HG02970 (cell line): Measurements from ENCODE around the gene SPIRE2.
"Not testable (repeated sequence)": the region's sequence is repeated elsewhere in the genome, so short reads cannot be mapped to it uniquely, and the experiment has no call there.

ENCODE experiments used
- ATAC-seq: cut with Tn5 transposase; IDR thresholded peaks from one replicate; pipeline ENCODE4 v1.9.1; 2021; ENCODE audit warnings: mild to moderate bottlenecking, moderate library complexity, moderate number of reproducible peaks; ENCODE audit not compliant: unreplicated experiment, low FRiP score

SPIRE2 gene

DNA sequence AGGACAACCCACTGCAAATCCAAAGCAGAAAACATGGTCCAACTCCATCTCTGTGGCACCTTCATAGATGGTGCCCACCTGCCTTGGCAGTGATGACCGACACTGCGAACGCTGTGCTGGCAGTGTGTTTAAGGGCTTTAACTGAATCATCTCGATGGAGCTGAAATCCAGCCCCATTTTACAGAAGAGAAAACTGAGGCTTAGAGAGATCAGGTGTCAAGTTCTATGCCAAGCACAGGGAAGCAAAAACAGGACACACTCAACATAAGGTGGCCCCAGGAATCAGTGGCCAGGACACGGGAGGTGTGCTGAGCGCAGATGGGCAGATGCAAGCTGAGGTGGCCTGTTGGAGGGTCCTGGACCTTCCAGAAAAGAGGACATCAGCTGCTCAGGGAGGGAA lies 34.5 kb downstream of the SPIRE2 start:
- no peak for ATAC-seq

- peak; percentile 57 for ATAC-seq
Observed at GRCh38 chr16:89863741-89864526, 35.7 kb downstream of the SPIRE2 start.

GRCh38 chr16:89864527-89864820 lies 36.2 kb downstream of the SPIRE2 start:
- peak; percentile 18 for ATAC-seq

DNA sequence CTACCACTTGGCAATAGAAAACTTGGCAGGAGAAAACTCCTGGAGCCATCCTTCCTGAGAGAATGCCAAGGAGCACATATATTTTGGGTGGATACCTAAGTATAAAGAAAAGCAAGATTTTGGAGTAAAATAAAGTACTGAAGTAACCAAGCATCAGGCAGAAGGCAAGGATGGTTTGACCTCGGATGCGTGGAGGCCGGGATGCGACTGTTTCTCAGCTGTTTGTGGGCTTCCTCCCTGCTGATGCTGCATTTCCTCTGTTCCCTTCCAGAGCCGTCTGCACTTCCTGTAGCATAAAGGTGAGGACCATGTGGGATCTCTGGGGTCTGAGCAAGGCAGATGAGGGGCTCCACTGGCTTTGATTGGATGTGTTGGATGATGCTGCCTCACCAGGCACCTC lies 39.6 kb downstream of the SPIRE2 start:
- no peak for ATAC-seq

GRCh38 chr16:89869911-89870310 lies 41.6 kb downstream of the SPIRE2 start:
- no peak for ATAC-seq

GRCh38 chr16:89870440-89870839 lies 42.2 kb downstream of the SPIRE2 start:
- no peak for ATAC-seq

- ATAC-seq, result no peak
Observed at GRCh38 chr16:89871895-89872294, 43.6 kb downstream of the SPIRE2 start.

DNA sequence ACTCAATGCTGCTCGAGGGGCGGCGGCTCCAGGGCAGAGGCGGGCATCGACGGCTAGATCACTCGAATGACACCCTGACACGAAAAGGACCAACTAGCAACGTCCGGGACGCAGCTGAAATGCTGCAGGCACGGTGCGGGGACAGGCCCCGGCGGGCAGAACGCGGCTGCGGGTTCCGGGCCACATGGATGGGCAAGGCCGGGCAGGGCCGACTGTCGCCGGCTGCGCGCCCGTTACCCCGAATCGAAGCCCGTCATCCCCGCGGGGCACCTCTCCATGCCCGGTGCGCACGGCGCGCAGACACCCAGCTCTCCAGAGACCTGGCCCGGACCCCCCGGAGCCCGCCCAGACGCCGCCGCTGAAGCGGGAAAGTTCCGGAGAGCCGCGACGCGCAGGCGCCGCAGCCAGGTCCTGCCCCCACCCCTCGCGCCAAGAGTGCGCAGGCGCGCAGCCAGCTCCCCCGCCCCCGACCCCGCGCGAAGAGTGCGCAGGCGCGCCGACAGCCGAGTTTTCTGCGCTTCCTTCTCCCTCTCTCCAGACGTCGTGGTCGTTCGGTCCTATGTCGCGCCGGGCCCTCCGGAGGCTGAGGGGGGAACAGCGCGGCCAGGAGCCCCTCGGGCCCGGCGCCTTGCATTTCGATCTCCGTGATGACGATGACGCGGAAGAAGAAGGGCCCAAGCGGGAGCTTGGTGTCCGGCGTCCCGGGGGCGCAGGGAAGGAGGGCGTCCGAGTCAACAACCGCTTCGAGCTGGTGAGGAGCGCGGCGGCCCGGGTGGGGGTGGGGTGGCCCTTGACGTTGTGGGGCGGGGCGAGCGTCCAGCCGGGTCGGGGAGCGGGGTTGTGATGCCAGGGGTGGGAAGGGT lies 45.1 kb downstream of the SPIRE2 start, which contains the start of gene TCF25:
Gene TCF25 (plus strand): TSS at position 484 of the 863 bp plus-strand sequence. CDS start 76 bp downstream, at position 560.
- peak; percentile 39 for ATAC-seq

GRCh38 chr16:89873972-89874689 lies 45.9 kb downstream of the SPIRE2 start:
- peak; percentile 76 for ATAC-seq

- ATAC-seq, result not testable (repeated sequence)
Observed at GRCh38 chr16:89879123-89879522, 50.8 kb downstream of the SPIRE2 start.

DNA sequence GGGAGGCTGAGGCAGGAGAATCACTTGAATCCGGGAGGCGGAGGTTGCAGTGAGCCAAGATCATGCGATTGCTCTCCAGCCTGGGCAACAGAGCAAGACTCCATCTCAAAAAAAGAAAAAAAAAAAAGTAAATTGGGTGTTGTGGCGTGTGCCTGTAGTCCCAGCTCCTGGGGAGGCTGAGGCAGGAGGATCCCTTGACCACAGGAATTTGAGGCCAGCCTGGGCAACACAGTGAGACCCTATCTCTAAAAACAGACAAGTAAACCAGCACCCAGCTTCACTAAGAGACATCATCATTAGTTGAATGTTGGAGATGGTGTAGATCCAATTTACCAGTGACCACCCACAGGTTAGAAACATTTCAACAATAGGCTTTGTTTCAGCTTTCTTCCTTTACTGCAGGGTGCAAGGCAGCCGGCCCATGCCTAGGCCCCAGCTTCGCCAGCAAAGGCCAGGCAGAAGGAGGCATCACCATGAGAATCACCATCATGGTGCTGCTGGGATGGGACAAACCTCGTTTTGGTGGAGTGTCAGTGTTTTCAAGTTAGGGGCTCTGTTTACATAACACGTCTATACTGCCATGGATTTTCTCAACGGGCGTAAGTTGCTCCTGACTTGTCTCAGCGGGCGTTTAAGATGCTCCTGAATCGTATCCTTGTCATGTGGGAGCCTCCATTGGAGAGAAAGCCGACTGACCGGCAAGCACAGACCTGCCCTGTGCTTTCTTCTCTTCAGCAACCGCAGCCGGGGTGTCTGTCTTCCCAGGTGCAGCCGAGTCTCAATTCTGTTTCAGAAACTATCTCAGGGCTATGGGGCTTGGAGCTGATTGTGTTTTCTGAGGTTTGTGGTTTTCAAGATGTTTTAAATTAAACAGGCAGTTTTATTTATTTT lies 52.4 kb downstream of the SPIRE2 start:
- no peak for ATAC-seq

- ATAC-seq, result no peak
Observed at GRCh38 chr16:89881368-89881730, 53.1 kb downstream of the SPIRE2 start.

- no peak for ATAC-seq
Observed at GRCh38 chr16:89883346-89884040, 55.2 kb downstream of the SPIRE2 start.

DNA sequence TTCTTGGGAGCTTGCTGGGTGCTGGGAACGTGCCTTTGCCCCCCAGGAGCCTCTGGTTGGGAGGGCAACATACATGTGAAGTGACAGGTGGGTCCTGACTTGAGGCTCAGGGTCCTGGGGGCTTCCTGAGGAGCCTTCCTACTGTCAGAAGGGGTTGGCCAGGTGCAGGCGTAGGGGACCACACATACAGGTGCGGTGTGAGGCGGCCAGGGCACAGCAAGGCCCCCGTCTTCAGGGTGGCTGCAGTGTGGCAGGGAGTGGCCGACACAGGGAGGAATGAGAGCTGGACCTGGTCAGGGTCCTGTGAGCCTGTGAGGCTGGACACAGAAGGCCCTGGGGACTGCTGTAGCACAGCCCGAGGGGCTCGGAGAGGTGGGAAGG lies 55.8 kb downstream of the SPIRE2 start:
- no peak for ATAC-seq

GRCh38 chr16:89887243-89887642 lies 59.0 kb downstream of the SPIRE2 start:
- no peak for ATAC-seq

DNA sequence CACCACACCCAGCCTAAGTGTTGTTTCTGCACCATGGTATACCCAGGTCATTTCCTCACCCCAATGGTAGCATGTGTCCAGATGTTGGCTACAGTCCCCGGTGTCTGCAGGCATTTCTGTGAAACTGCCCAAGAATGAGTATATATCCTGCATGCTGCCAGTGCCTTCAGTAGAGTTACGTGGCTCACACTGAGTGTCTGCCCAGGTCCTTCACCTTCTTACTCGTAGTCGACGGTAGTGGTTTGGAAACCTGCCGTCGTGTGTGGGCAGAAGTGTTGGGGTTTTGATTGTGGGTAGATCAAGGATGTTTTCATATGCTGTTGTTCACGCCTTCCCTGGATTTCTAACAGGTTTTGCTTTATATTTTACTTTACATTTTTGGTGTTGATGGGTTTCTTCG lies 61.9 kb downstream of the SPIRE2 start:
- no peak for ATAC-seq

DNA sequence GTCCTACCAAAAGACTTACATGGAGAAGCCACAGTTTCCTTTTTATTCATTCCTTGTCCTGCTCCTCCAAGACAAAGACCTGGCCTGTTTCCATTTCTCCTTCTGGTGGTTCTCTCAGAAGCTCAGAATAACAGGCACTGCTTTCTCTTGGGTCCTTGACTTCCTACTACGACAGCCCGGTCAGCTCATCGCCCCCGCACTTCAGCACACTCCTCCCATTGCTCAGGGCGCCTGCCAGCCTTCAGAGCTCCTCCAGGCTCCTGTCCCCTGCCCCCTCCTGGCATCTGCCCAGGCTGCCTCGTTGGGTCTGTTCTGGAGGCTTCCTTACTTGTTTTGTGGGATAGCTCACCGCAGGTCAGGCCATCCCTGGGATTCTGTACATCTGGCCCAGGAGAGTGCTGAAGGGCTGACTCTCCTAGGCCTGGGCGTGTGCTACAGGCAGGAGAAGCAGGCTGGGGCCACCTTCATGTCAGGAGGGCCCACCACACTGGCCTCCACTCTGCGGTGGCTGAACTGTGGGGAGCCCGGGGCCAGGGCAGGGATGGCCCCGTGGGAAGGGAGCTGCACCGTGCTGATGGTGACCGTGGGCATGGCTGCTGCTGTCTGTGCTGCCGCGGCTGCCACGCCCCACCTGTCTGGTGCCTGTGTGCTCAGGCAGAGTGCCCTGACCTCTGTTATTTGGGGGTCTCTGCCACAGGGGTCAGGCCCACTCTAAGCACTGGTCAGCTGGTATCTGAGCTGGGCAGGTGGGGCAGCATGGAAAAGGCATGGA lies 62.8 kb downstream of the SPIRE2 start:
- ATAC-seq, result no peak

GRCh38 chr16:89892055-89892630 lies 63.9 kb downstream of the SPIRE2 start:
- no peak for ATAC-seq
